H9 (cell line): ENCODE data around the gene DISP3. TPM values are rescaled to one million over a fixed set of nuclear protein-coding genes. Genes with fewer than 3 reads are reported as not detected.

Experiments used
- DNase-seq: peaks from one replicate; pipeline ENCODE4 v3.0.0-alpha.2; 2017
- H2AFZ ChIP-seq: one replicate; pipeline ENCODE4 v1.6.1; 2013; ENCODE audit warnings: mild to moderate bottlenecking, low read length, control low read depth, moderate library complexity
- H2AK5ac ChIP-seq: 2 replicates; pipeline ENCODE4 v1.6.1; 2013; ENCODE audit warnings: low read length, control low read depth, mixed read lengths; ENCODE audit not compliant: insufficient read length
- H2BK120ac ChIP-seq: one replicate; pipeline ENCODE4 v1.6.1; 2013; ENCODE audit warnings: low read depth, mild to moderate bottlenecking, low read length, control low read depth, inconsistent platforms; ENCODE audit not compliant: poor library complexity, severe bottlenecking
- H2BK12ac ChIP-seq: 2 replicates; pipeline ENCODE4 v1.6.1; 2013; ENCODE audit warnings: low read length, control low read depth, mixed read lengths, low read depth; ENCODE audit not compliant: insufficient read length
- H2BK15ac ChIP-seq: 2 replicates; pipeline ENCODE4 v1.6.1; 2013; ENCODE audit warnings: low read depth, low read length, control low read depth
- H2BK20ac ChIP-seq: one replicate; pipeline ENCODE4 v1.6.1; 2013; ENCODE audit warnings: low read depth, mild to moderate bottlenecking, low read length, control low read depth, inconsistent platforms; ENCODE audit not compliant: poor library complexity, severe bottlenecking
- H2BK5ac ChIP-seq: 2 replicates; pipeline ENCODE4 v1.6.1; 2013; ENCODE audit warnings: low read length, control low read depth, mixed read lengths; ENCODE audit not compliant: insufficient read length
- H3K14ac ChIP-seq: 2 replicates; pipeline ENCODE4 v1.6.1; 2013; ENCODE audit warnings: low read length, control low read depth; ENCODE audit not compliant: insufficient read depth
- H3K18ac ChIP-seq: 2 replicates; pipeline ENCODE4 v1.6.1; 2013; ENCODE audit warnings: low read depth, mild to moderate bottlenecking, mixed read lengths, low read length, control low read depth; ENCODE audit not compliant: insufficient read length
- H3K23ac ChIP-seq: 2 replicates; pipeline ENCODE4 v1.6.1; 2013; ENCODE audit warnings: low read length, control low read depth, mixed read lengths, low read depth; ENCODE audit not compliant: insufficient read length
- H3K23me2 ChIP-seq: 2 replicates; pipeline ENCODE4 v1.6.1; 2013; ENCODE audit warnings: low read depth, mild to moderate bottlenecking, mixed read lengths, low read length, control low read depth; ENCODE audit not compliant: insufficient read length, poor library complexity, severe bottlenecking
- H3K27ac ChIP-seq: 2 replicates; pipeline ENCODE4 v1.5.1; 2013; ENCODE audit warnings: low read length, control low read depth, mixed read lengths, low read depth; ENCODE audit not compliant: insufficient read length
- H3K27me3 ChIP-seq: 2 replicates; pipeline ENCODE4 v1.6.1; 2013; ENCODE audit warnings: low read length, control low read depth, inconsistent platforms; ENCODE audit not compliant: insufficient read depth
- H3K4ac ChIP-seq: 2 replicates; pipeline ENCODE4 v1.6.1; 2013; ENCODE audit warnings: low read depth, mild to moderate bottlenecking, control low read depth, inconsistent platforms, low read length, moderate library complexity
- H3K4me1 ChIP-seq: 2 replicates; pipeline ENCODE4 v1.6.1; 2013; ENCODE audit warnings: low read length, control low read depth, inconsistent platforms; ENCODE audit not compliant: insufficient read depth
- H3K4me2 ChIP-seq: 2 replicates; pipeline ENCODE4 v1.6.1; 2013; ENCODE audit warnings: low read length, control low read depth, mixed read lengths; ENCODE audit not compliant: insufficient read length, insufficient read depth
- H3K56ac ChIP-seq: 2 replicates; pipeline ENCODE4 v1.6.1; 2013; ENCODE audit warnings: low read depth, mild to moderate bottlenecking, mixed read lengths, low read length, control low read depth; ENCODE audit not compliant: insufficient read length
- H3K79me1 ChIP-seq: 2 replicates; pipeline ENCODE4 v1.6.1; 2013; ENCODE audit warnings: low read depth, mild to moderate bottlenecking, moderate library complexity, low read length, control low read depth, inconsistent platforms; ENCODE audit not compliant: insufficient read depth, poor library complexity, severe bottlenecking
- H3K79me2 ChIP-seq: 2 replicates; pipeline ENCODE4 v1.6.1; 2013; ENCODE audit warnings: low read length, control low read depth, inconsistent platforms; ENCODE audit not compliant: insufficient read depth
- H3K9ac ChIP-seq: 2 replicates; pipeline ENCODE4 v1.6.1; 2013; ENCODE audit warnings: low read length, control low read depth, mixed read lengths; ENCODE audit not compliant: insufficient read length; ENCODE audit errors: extremely low read depth
- H3K9me3 ChIP-seq: one replicate; pipeline ENCODE4 v1.6.1; 2013; ENCODE audit warnings: low read depth, low read length, inconsistent platforms; ENCODE audit not compliant: control insufficient read depth
- H3T11ph ChIP-seq: one replicate; pipeline ENCODE4 v1.6.1; 2013; ENCODE audit warnings: mild to moderate bottlenecking, low read length, control low read depth, inconsistent platforms
- H4K20me1 ChIP-seq: one replicate; pipeline ENCODE4 v1.6.1; 2013; ENCODE audit not compliant: control insufficient read depth, insufficient read length, insufficient read depth
- H4K5ac ChIP-seq: 2 replicates; pipeline ENCODE4 v1.6.1; 2013; ENCODE audit warnings: low read depth, mild to moderate bottlenecking, mixed read lengths, low read length, control low read depth; ENCODE audit not compliant: insufficient read length
- H4K8ac ChIP-seq: replicated peaks from 2 replicates; pipeline ENCODE4 v1.6.1; 2013; ENCODE audit warnings: low read length, control low read depth, mixed read lengths, low read depth; ENCODE audit not compliant: insufficient read length
- H4K91ac ChIP-seq: 2 replicates; pipeline ENCODE4 v1.6.1; 2013; ENCODE audit warnings: low read depth, mild to moderate bottlenecking, moderate library complexity, mixed read lengths, low read length, control low read depth; ENCODE audit not compliant: insufficient read length
- H3K27ac Mint-ChIP-seq, 3 experiments: 2 replicates in 2 of 3; 3 replicates in 1 of 3; pipeline ENCODE4 v1.8.0; 2020 to 2021; ENCODE audit warnings: mixed read lengths in 3 of 3, mild to moderate bottlenecking in 1 of 3, moderate library complexity in 1 of 3
- H3K27me3 Mint-ChIP-seq: 2 replicates; pipeline ENCODE4 v1.8.0; 2021; ENCODE audit warnings: low read depth, mild to moderate bottlenecking, moderate library complexity, mixed read lengths
- H3K36me3 Mint-ChIP-seq, 3 experiments: 2 replicates in 2 of 3; 3 replicates in 1 of 3; pipeline ENCODE4 v1.8.0; 2020 to 2021; ENCODE audit warnings: low read depth in 3 of 3, mixed read lengths in 3 of 3; ENCODE audit not compliant: insufficient read depth in 1 of 3
- H3K4me1 Mint-ChIP-seq, 2 experiments: 2 replicates each; pipeline ENCODE4 v1.8.0; 2020; ENCODE audit warnings: mixed read lengths in 2 of 2
- H3K4me3 Mint-ChIP-seq, 2 experiments: 2 replicates in 1 of 2; 3 replicates in 1 of 2; pipeline ENCODE4 v1.8.0; 2020 to 2021; ENCODE audit warnings: mild to moderate bottlenecking in 2 of 2, mixed read lengths in 2 of 2, moderate library complexity in 1 of 2
- H3K9me3 Mint-ChIP-seq, 2 experiments: 2 replicates in 1 of 2; 3 replicates in 1 of 2; pipeline ENCODE4 v1.8.0; 2020; ENCODE audit warnings: mild to moderate bottlenecking in 2 of 2, mixed read lengths in 2 of 2, moderate library complexity in 1 of 2
- WGBS: extraction: QIAGEN DNeasy Blood & Tissue Kit; methylation state at CpG from one replicate; pipeline ENCODE4 v1.1.7; 2013; ENCODE audit warnings: missing lambda C conversion rate, low lambda C conversion rate, mixed read lengths; ENCODE audit not compliant: insufficient read length; ENCODE audit errors: extremely low coverage; 5-methylcytosine and 5-hydroxymethylcytosine counted together
- total RNA-seq: library from RNA; stranded (reverse); gene quantifications from 2 replicates; pipeline ENCODE4 v1.2.1, GENCODE V29; 2021
- TF ChIP-seq, protein P1 (sequence below): fragments of 200-600 bp; sonication (generic); conservative IDR thresholded peaks from 3 replicates; pipeline ENCODE4 v1.8.0; 2021; ENCODE audit warnings: antibody characterized with exemption, mild to moderate bottlenecking

DISP3 gene
- total RNA-seq, 1 experiment from 2014 or later = 3.5 TPM

DNA sequence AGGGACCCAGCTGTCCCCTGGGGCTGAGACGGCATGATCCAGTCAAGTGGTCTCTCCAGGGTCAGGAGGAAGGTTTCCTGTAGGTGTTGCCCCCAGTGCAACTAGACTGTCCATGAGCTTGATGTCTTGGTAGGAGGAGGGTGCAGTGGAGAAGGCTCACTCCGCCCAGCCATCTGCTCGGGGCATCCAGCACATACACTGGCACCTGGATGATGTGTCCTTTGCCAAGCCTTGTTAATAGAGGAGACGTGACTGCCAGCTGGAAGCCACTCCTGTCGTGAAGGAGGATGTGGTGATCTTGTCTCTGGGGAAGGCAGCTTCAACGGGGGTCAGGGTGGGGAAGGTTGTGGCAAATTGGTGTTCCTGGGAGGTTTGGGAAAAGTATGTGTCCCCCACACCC lies 6.2 kb downstream of the DISP3 start:
- Histone ChIP-seq H3K23ac (no peak overlapping the region), H3K9me3 (no peaks in the 10 kb centered on the region), H2AK5ac (no peak overlapping the region), H3K18ac (no peak overlapping the region), H3K4me1 (0 out of 2 replicates have a peak, but pooled peaks cover 2% of the 10 kb centered on the region), H3K27me3 (no peaks in the 10 kb centered on the region; the same call in 1 of the 2 replicates), H4K91ac (no peak overlapping the region), H3K4ac (no peak overlapping the region), H4K5ac (no peak overlapping the region), H2BK20ac (no peak overlapping the region), H2BK5ac (no peak overlapping the region), H2AFZ (no peak overlapping the region), H3K9ac (no peak overlapping the region), H3K14ac (no peak overlapping the region), H3K79me1 (no peaks in the 10 kb centered on the region), H2BK120ac (no peak overlapping the region), H4K8ac (no peak overlapping the region), H3K27ac (no peak overlapping the region), H3K4me2 (no peak overlapping the region), H4K20me1 (peaks cover 3% of the 10 kb centered on the region), H2BK15ac (no peak overlapping the region), H2BK12ac (no peak overlapping the region), H3K23me2 (no peaks in the 10 kb centered on the region), H3T11ph (no peak overlapping the region), H3K56ac (no peak overlapping the region), H3K79me2 (no peaks in the 10 kb centered on the region)
- no CpG with 5 or more reads among the region's 6 CpGs for WGBS
- H3K9me3 Mint-ChIP-seq = peaks cover 0 to 2% of the 10 kb centered on the region in 2 experiments; a peak in 1 of 5 replicates
- DNase-seq = no peak
- H3K4me1 Mint-ChIP-seq = peaks cover 32 to 51% of the 10 kb centered on the region in 2 experiments
- no peak overlapping the region for H3K4me3 Mint-ChIP-seq
- no peaks in the 10 kb centered on the region; a peak in 1 of 7 replicates for H3K36me3 Mint-ChIP-seq
- no peak overlapping the region for H3K27ac Mint-ChIP-seq
- H3K27me3 Mint-ChIP-seq = peaks cover 26% of the 10 kb centered on the region
- TF ChIP-seq, protein P1, sequence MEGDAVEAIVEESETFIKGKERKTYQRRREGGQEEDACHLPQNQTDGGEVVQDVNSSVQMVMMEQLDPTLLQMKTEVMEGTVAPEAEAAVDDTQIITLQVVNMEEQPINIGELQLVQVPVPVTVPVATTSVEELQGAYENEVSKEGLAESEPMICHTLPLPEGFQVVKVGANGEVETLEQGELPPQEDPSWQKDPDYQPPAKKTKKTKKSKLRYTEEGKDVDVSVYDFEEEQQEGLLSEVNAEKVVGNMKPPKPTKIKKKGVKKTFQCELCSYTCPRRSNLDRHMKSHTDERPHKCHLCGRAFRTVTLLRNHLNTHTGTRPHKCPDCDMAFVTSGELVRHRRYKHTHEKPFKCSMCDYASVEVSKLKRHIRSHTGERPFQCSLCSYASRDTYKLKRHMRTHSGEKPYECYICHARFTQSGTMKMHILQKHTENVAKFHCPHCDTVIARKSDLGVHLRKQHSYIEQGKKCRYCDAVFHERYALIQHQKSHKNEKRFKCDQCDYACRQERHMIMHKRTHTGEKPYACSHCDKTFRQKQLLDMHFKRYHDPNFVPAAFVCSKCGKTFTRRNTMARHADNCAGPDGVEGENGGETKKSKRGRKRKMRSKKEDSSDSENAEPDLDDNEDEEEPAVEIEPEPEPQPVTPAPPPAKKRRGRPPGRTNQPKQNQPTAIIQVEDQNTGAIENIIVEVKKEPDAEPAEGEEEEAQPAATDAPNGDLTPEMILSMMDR = no peak
